Measurements from ENCODE around the gene PHEX.
"Not testable (repeated sequence)": the region's sequence is repeated elsewhere in the genome, so short reads cannot be mapped to it uniquely, and the experiment has no call there.

PHEX gene

GRCh38 chrX:22273714-22274317, 241.7 kb downstream of the PHEX start:
- Histone ChIP-seq H3K27me3 (ENCODE audit: control insufficient read depth, insufficient read depth, low read length) (no peaks in the 10 kb centered on the region), H3K9me3 (replicated peaks; ENCODE audit: low read length) (no peaks in the 10 kb centered on the region), H3K4me3 (ENCODE audit: low read length) (no peak overlapping the region), H3K4me2 (ENCODE audit: low read length) (no peak overlapping the region), H3K4me1 (ENCODE audit: control insufficient read depth, insufficient read depth, low read length) (no peaks in the 10 kb centered on the region), H3K9ac (ENCODE audit: low read depth, low read length) (no peak overlapping the region), H3K36me3 (ENCODE audit: insufficient read depth, low read length) (no peaks in the 10 kb centered on the region)

GRCh38 chrX:22276781-22277180, 244.7 kb downstream of the PHEX start:
- Histone ChIP-seq H3K27me3 (ENCODE audit: control insufficient read depth, insufficient read depth, low read length) (no peaks in the 10 kb centered on the region), H3K9me3 (replicated peaks; ENCODE audit: low read length) (no peaks in the 10 kb centered on the region), H3K9ac (ENCODE audit: low read depth, low read length) (no peak overlapping the region), H3K4me1 (ENCODE audit: control insufficient read depth, insufficient read depth, low read length) (no peaks in the 10 kb centered on the region), H3K4me3 (ENCODE audit: low read length) (no peak overlapping the region), H3K4me2 (ENCODE audit: low read length) (no peak overlapping the region), H3K36me3 (ENCODE audit: insufficient read depth, low read length) (no peaks in the 10 kb centered on the region)

GRCh38 chrX:22278375-22278774, 246.2 kb downstream of the PHEX start:
- H3K27me3 ChIP-seq (ENCODE audit: control insufficient read depth, insufficient read depth, low read length) = no peaks in the 10 kb centered on the region
- no peak overlapping the region for H3K4me2 ChIP-seq (ENCODE audit: low read length)
- H3K9ac ChIP-seq (ENCODE audit: low read depth, low read length) = no peak overlapping the region
- no peak overlapping the region for H3K4me3 ChIP-seq (ENCODE audit: low read length)
- H3K4me1 ChIP-seq (ENCODE audit: control insufficient read depth, insufficient read depth, low read length) = no peaks in the 10 kb centered on the region
- no peaks in the 10 kb centered on the region for H3K36me3 ChIP-seq (ENCODE audit: insufficient read depth, low read length)
- no peaks in the 10 kb centered on the region for H3K9me3 ChIP-seq (replicated peaks; ENCODE audit: low read length)

GRCh38 chrX:22289209-22289608, 257.1 kb downstream of the PHEX start:
- not testable (repeated sequence) for H3K4me3 ChIP-seq (ENCODE audit: low read length); H3K4me2 ChIP-seq (ENCODE audit: low read length); H3K36me3 ChIP-seq (ENCODE audit: insufficient read depth, low read length); H3K27me3 ChIP-seq (ENCODE audit: control insufficient read depth, insufficient read depth, low read length); H3K9ac ChIP-seq (ENCODE audit: low read depth, low read length); H3K9me3 ChIP-seq (replicated peaks; ENCODE audit: low read length); H3K4me1 ChIP-seq (ENCODE audit: control insufficient read depth, insufficient read depth, low read length)

- Histone ChIP-seq H3K9me3 (replicated peaks; ENCODE audit: low read length) (no peaks in the 10 kb centered on the region), H3K27me3 (ENCODE audit: control insufficient read depth, insufficient read depth, low read length) (no peaks in the 10 kb centered on the region), H3K4me3 (ENCODE audit: low read length) (no peak overlapping the region), H3K4me1 (ENCODE audit: control insufficient read depth, insufficient read depth, low read length) (peaks cover 10% of the 10 kb centered on the region), H3K36me3 (ENCODE audit: insufficient read depth, low read length) (no peaks in the 10 kb centered on the region), H3K9ac (ENCODE audit: low read depth, low read length) (no peak overlapping the region), H3K4me2 (ENCODE audit: low read length) (no peak overlapping the region)
These were observed 264.7 kb downstream of the PHEX start for GRCh38 chrX:22296871-22297270.

- H3K9ac ChIP-seq (ENCODE audit: low read depth, low read length) = no peak overlapping the region
- peaks cover 10% of the 10 kb centered on the region for H3K4me1 ChIP-seq (ENCODE audit: control insufficient read depth, insufficient read depth, low read length)
- no peak overlapping the region for H3K4me3 ChIP-seq (ENCODE audit: low read length)
- H3K4me2 ChIP-seq (ENCODE audit: low read length) = peak overlapping the region; percentile 54
- no peaks in the 10 kb centered on the region for H3K9me3 ChIP-seq (replicated peaks; ENCODE audit: low read length)
- H3K36me3 ChIP-seq (ENCODE audit: insufficient read depth, low read length) = no peaks in the 10 kb centered on the region
- no peaks in the 10 kb centered on the region for H3K27me3 ChIP-seq (ENCODE audit: control insufficient read depth, insufficient read depth, low read length)
These were observed 268.0 kb downstream of the PHEX start for GRCh38 chrX:22300130-22300529.
